ENCODE results near the gene GPR37.

GPR37 gene

DNA sequence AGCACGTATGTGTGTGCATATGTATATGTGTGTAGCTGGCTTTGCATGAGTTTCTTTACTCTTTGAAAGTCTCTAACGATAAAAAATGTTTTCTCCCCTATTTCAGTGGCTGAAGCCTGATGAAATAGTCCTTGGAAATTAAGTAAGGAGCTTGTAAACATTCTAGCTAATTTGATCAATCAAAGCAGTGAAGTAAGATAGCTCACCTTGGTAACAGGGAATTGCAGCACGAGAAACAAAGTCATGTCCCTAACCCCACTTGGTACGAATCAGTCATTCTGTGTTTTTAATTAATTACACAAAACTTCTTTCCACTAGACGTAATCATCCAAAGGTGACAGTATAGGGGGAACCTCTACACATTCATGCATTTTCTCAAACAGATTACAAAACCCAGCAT, 41.5 kb downstream of the GPR37 start:
- H3K27ac Mint-ChIP-seq = no peak overlapping the region

DNA sequence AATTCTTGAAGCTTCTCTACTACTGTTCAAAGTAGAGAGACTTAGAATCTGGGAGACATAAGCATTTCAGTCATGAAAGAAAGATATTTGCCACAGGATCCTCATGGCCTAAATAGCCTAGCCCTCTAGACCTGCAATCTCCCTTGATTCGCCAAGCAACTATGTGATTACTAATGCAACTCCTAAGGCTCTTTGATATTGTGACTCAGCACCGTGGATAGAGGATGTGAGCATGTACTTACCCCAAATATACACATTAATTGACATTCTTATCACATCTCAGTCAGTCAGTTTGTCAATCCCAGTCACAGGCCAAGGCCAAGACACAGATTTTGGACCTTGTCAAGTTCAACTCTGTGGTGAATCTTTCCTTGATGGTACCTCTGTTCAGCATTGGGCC, 42.6 kb downstream of the GPR37 start:
- H3K4me1 Mint-ChIP-seq (ENCODE audit: low read depth) = no peaks in the 10 kb centered on the region
- no peaks in the 10 kb centered on the region for H3K9me3 Mint-ChIP-seq
- H3K36me3 Mint-ChIP-seq (ENCODE audit: low read depth) = no peaks in the 10 kb centered on the region
- no peak overlapping the region for H3K27ac Mint-ChIP-seq
- H3K4me3 Mint-ChIP-seq = no peak overlapping the region
- no peaks in the 10 kb centered on the region for H3K27me3 Mint-ChIP-seq

More for the DNA sequence above, 41.5 kb downstream of the GPR37 start:
- Mint-ChIP-seq H3K36me3 (ENCODE audit: low read depth) (no peaks in the 10 kb centered on the region), H3K4me3 (no peak overlapping the region), H3K27me3 (no peaks in the 10 kb centered on the region), H3K4me1 (ENCODE audit: low read depth) (no peaks in the 10 kb centered on the region), H3K9me3 (no peaks in the 10 kb centered on the region)

GRCh38 chr7:124722292-124722691, 43.3 kb downstream of the GPR37 start:
- Mint-ChIP-seq H3K4me1 (ENCODE audit: low read depth) (no peaks in the 10 kb centered on the region), H3K4me3 (no peak overlapping the region), H3K27ac (no peak overlapping the region)

GRCh38 chr7:124720195-124720594, 45.4 kb downstream of the GPR37 start:
- H3K9me3 Mint-ChIP-seq = peaks cover 6% of the 10 kb centered on the region
- H3K4me3 Mint-ChIP-seq = no peak overlapping the region
- no peaks in the 10 kb centered on the region for H3K36me3 Mint-ChIP-seq (ENCODE audit: low read depth)
- H3K27me3 Mint-ChIP-seq = no peaks in the 10 kb centered on the region
- no peaks in the 10 kb centered on the region for H3K4me1 Mint-ChIP-seq (ENCODE audit: low read depth)
- no peak overlapping the region for H3K27ac Mint-ChIP-seq

More at GRCh38 chr7:124722292-124722691, 43.3 kb downstream of the GPR37 start:
- Mint-ChIP-seq H3K36me3 (ENCODE audit: low read depth) (no peaks in the 10 kb centered on the region), H3K9me3 (no peaks in the 10 kb centered on the region), H3K27me3 (no peaks in the 10 kb centered on the region)

DNA sequence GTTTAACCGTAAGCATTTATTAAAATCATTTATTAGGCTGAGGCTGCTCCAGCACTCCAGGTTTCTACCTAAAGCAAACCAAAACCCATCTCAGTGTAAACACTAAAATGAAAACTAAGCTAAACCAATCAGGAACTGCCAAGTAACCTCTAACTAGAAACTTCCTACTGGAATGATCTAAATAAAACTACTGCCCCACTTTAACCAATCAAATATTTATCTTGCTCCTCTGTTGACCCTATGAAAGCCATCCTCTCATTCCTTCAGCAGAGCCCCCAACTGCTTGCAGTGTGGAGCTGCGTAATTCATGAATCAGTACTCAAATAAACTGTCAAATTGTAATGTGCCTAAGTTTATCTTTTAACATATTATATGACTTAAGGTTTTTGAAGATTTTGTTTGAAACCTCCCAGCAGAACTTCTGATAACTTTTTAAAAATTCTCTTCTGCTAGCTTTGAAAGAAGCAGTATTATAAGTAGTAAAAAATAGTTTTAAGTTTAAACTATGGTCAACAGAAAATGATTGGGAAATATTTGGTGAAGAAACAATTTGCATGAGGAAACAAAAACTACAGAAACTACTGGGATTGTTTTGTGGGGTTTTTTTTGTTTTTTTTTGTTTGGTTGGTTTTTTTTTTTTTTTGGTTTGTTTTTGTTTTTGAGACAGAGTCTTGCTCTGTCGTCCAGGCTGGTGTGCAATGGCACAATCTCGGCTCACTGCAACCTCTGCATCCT, 47.4 kb downstream of the GPR37 start:
- Mint-ChIP-seq H3K27me3 (peaks cover 3% of the 10 kb centered on the region), H3K36me3 (ENCODE audit: low read depth) (no peaks in the 10 kb centered on the region), H3K4me3 (no peak overlapping the region), H3K4me1 (ENCODE audit: low read depth) (no peaks in the 10 kb centered on the region), H3K9me3 (peaks cover 6% of the 10 kb centered on the region), H3K27ac (no peak overlapping the region)

DNA sequence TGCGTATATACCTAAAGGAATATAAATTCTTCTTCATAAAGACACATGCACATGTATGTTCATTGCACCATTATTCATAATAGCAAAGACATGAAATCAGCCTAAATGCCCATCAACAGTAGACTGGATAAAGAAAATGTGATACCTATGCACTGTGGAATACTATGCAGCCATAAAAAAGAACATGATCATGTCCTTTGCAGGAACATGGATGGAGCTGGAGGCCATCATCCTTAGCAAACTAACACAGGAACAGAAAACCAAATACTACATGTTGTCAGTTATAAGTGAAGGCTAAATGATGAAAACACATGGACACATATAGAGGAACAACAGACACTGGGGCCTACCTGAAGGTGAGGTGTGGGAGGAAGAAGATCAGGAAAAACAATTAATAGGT, 48.7 kb downstream of the GPR37 start:
- H3K36me3 Mint-ChIP-seq (ENCODE audit: low read depth) = no peaks in the 10 kb centered on the region
- peaks cover 3% of the 10 kb centered on the region for H3K27me3 Mint-ChIP-seq
- no peak overlapping the region for H3K27ac Mint-ChIP-seq
- H3K4me1 Mint-ChIP-seq (ENCODE audit: low read depth) = no peaks in the 10 kb centered on the region
- H3K9me3 Mint-ChIP-seq = peaks cover 6% of the 10 kb centered on the region
- H3K4me3 Mint-ChIP-seq = no peak overlapping the region

DNA sequence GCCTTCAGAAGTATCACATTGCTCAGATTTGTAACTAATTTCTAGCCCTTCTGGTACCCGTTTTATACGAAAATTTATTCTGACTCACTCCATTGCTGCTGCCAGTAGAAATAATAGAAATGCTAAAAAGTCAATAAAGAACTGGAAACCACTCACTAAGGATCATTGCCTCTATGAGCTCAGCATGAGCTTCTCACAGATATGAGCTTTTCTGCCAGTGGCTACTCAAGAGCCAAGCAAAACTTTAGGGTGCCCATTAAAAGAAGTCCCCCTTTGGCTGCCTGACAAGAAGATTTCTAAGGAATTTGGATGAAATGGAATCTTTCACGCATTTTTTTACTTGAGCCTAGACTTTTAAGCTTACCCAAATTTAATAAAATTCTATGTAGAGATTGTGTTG, 52.5 kb downstream of the GPR37 start:
- H3K36me3 Mint-ChIP-seq (ENCODE audit: low read depth) = no peaks in the 10 kb centered on the region
- H3K4me1 Mint-ChIP-seq (ENCODE audit: low read depth) = no peaks in the 10 kb centered on the region

GRCh38 chr7:124712017-124712416, 53.6 kb downstream of the GPR37 start:
- no peaks in the 10 kb centered on the region for H3K36me3 Mint-ChIP-seq (ENCODE audit: low read depth)
- H3K27me3 Mint-ChIP-seq = peaks cover 3% of the 10 kb centered on the region
- no peaks in the 10 kb centered on the region for H3K4me1 Mint-ChIP-seq (ENCODE audit: low read depth)
- no peak overlapping the region for H3K27ac Mint-ChIP-seq
- H3K9me3 Mint-ChIP-seq = peaks cover 21% of the 10 kb centered on the region
- H3K4me3 Mint-ChIP-seq = no peak overlapping the region

More for the DNA sequence above, 52.5 kb downstream of the GPR37 start:
- Mint-ChIP-seq H3K27ac (no peak overlapping the region), H3K27me3 (peaks cover 3% of the 10 kb centered on the region), H3K4me3 (no peak overlapping the region), H3K9me3 (peaks cover 12% of the 10 kb centered on the region)

DNA sequence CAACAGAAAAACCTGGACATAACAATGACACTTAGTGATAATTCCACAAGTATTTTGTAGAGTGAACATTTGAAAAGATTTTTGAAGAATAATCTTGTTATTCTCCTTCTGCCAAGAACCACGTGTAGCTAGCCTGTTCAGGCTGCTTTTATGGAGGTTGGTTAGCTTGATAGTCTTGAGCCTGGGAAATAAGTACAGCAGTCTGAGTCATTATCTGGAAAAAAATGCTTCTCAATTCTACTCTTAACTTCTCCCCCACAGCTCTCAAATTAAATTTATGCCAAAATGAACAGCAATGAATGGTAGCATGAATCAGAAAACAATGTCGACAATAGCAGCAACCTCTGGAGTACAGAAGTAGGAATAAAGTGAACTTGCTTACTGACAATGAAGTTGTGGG, 63.2 kb downstream of the GPR37 start:
- Mint-ChIP-seq H3K27ac (no peak overlapping the region), H3K27me3 (no peaks in the 10 kb centered on the region), H3K36me3 (ENCODE audit: low read depth) (no peaks in the 10 kb centered on the region), H3K9me3 (peaks cover 3% of the 10 kb centered on the region), H3K4me1 (ENCODE audit: low read depth) (no peaks in the 10 kb centered on the region), H3K4me3 (no peak overlapping the region)

- Mint-ChIP-seq H3K27me3 (no peaks in the 10 kb centered on the region), H3K4me3 (no peak overlapping the region), H3K4me1 (ENCODE audit: low read depth) (no peaks in the 10 kb centered on the region), H3K36me3 (ENCODE audit: low read depth) (no peaks in the 10 kb centered on the region), H3K27ac (no peak overlapping the region), H3K9me3 (no peaks in the 10 kb centered on the region)
Observed at GRCh38 chr7:124701955-124702354, 63.6 kb downstream of the GPR37 start.

- H3K4me3 Mint-ChIP-seq = no peak overlapping the region
- no peaks in the 10 kb centered on the region for H3K9me3 Mint-ChIP-seq
- no peak overlapping the region for H3K27ac Mint-ChIP-seq
Observed at GRCh38 chr7:124700655-124701054, 64.9 kb downstream of the GPR37 start.

GRCh38 chr7:124698964-124699363, 66.6 kb downstream of the GPR37 start:
- Mint-ChIP-seq H3K27ac (no peak overlapping the region), H3K4me1 (ENCODE audit: low read depth) (no peaks in the 10 kb centered on the region), H3K36me3 (ENCODE audit: low read depth) (no peaks in the 10 kb centered on the region), H3K9me3 (peaks cover 4% of the 10 kb centered on the region), H3K27me3 (no peaks in the 10 kb centered on the region), H3K4me3 (no peak overlapping the region)

More at GRCh38 chr7:124700655-124701054, 64.9 kb downstream of the GPR37 start:
- no peaks in the 10 kb centered on the region for H3K36me3 Mint-ChIP-seq (ENCODE audit: low read depth)
- H3K4me1 Mint-ChIP-seq (ENCODE audit: low read depth) = no peaks in the 10 kb centered on the region
- no peaks in the 10 kb centered on the region for H3K27me3 Mint-ChIP-seq

DNA sequence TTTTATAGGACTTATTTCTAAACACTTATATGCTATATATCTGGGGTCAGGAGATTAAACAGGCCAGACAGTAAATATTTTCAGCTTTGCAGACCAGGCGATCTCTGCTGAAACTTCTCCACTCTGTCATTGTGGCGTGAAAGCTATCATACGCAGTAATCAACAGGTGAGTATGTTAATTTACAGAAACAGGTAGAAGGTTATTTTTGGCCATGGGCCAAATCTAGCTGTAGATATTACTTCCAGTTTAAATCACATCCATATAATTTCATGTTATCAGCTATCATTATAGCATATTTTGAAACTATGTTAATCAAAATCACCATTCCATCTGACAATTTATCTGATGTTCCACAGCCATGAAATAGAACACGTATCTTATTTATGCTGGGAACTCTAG, 67.8 kb downstream of the GPR37 start:
- no peak overlapping the region for H3K27ac Mint-ChIP-seq
- no peaks in the 10 kb centered on the region for H3K27me3 Mint-ChIP-seq
- no peaks in the 10 kb centered on the region for H3K4me1 Mint-ChIP-seq (ENCODE audit: low read depth)
- peaks cover 4% of the 10 kb centered on the region for H3K9me3 Mint-ChIP-seq
- H3K4me3 Mint-ChIP-seq = no peak overlapping the region
- H3K36me3 Mint-ChIP-seq (ENCODE audit: low read depth) = no peaks in the 10 kb centered on the region
